ENCODE measurements around the gene TMPRSS13. TPM values are rescaled to one million over a fixed set of nuclear protein-coding genes. Genes with fewer than 3 reads are reported as not detected.
"Not testable (repeated sequence)": the region's sequence is repeated elsewhere in the genome, so short reads cannot be mapped to it uniquely, and the experiment has no call there.

Gene TMPRSS13
- polyA plus RNA-seq, 1 donor = 3.6 TPM

GRCh38 chr11:117865546-117865945 is 63.7 kb downstream of the TMPRSS13 start:
- not testable (repeated sequence) for H3K27me3 ChIP-seq (ENCODE audit: control insufficient read depth, insufficient read depth, low read length); DNase-seq; H3K27ac ChIP-seq (ENCODE audit: low read length); H3K36me3 ChIP-seq (ENCODE audit: control insufficient read depth, insufficient read depth, low read length); H3K9me3 ChIP-seq (ENCODE audit: control insufficient read depth, low read depth, low read length); H3K4me3 ChIP-seq (ENCODE audit: low read length)
- 100% methylated on average over 1 of the region's 13 CpGs for WGBS (ENCODE audit: insufficient coverage, low lambda C conversion rate)
- H3K4me1 ChIP-seq (ENCODE audit: control insufficient read depth, insufficient read depth, low read length) = peaks cover 10% of the 10 kb centered on the region

- Histone ChIP-seq H3K9me3 (ENCODE audit: control insufficient read depth, low read depth, low read length) (no peaks in the 10 kb centered on the region), H3K27ac (ENCODE audit: low read length) (no peak overlapping the region), H3K36me3 (ENCODE audit: control insufficient read depth, insufficient read depth, low read length) (no peaks in the 10 kb centered on the region), H3K4me1 (ENCODE audit: control insufficient read depth, insufficient read depth, low read length) (peaks cover 10% of the 10 kb centered on the region), H3K27me3 (ENCODE audit: control insufficient read depth, insufficient read depth, low read length) (no peaks in the 10 kb centered on the region), H3K4me3 (ENCODE audit: low read length) (no peak overlapping the region)
- no CpG with 5 or more reads among the region's 1 CpG for WGBS (ENCODE audit: insufficient coverage, low lambda C conversion rate)
- no peak for DNase-seq
Observed at GRCh38 chr11:117863383-117863782, 65.8 kb downstream of the TMPRSS13 start.

- Histone ChIP-seq H3K36me3 (ENCODE audit: control insufficient read depth, insufficient read depth, low read length) (no peaks in the 10 kb centered on the region), H3K4me1 (ENCODE audit: control insufficient read depth, insufficient read depth, low read length) (peaks cover 10% of the 10 kb centered on the region), H3K9me3 (ENCODE audit: control insufficient read depth, low read depth, low read length) (no peaks in the 10 kb centered on the region), H3K4me3 (ENCODE audit: low read length) (no peak overlapping the region), H3K27me3 (ENCODE audit: control insufficient read depth, insufficient read depth, low read length) (no peaks in the 10 kb centered on the region), H3K27ac (ENCODE audit: low read length) (peak overlapping the region; percentile 67)
- WGBS (ENCODE audit: insufficient coverage, low lambda C conversion rate) = no CpG with 5 or more reads among the region's 1 CpG
- no peak for DNase-seq
Observed at GRCh38 chr11:117862753-117863152, 66.4 kb downstream of the TMPRSS13 start.

GRCh38 chr11:117862019-117862725 is 67.0 kb downstream of the TMPRSS13 start:
- WGBS (ENCODE audit: insufficient coverage, low lambda C conversion rate) = 75% methylated on average over 2 of the region's 12 CpGs
- DNase-seq = no peak
- Histone ChIP-seq H3K36me3 (ENCODE audit: control insufficient read depth, insufficient read depth, low read length) (no peaks in the 10 kb centered on the region), H3K9me3 (ENCODE audit: control insufficient read depth, low read depth, low read length) (no peaks in the 10 kb centered on the region), H3K27me3 (ENCODE audit: control insufficient read depth, insufficient read depth, low read length) (no peaks in the 10 kb centered on the region), H3K27ac (ENCODE audit: low read length) (peak overlapping the region; percentile 67), H3K4me1 (ENCODE audit: control insufficient read depth, insufficient read depth, low read length) (peaks cover 10% of the 10 kb centered on the region), H3K4me3 (ENCODE audit: low read length) (no peak overlapping the region)

- DNase-seq = peak in 1 of 2 donors; percentile 51
- H3K9me3 ChIP-seq (ENCODE audit: control insufficient read depth, low read depth, low read length) = no peaks in the 10 kb centered on the region
- WGBS (ENCODE audit: insufficient coverage, low lambda C conversion rate) = no CpG with 5 or more reads among the region's 13 CpGs
- H3K4me3 ChIP-seq (ENCODE audit: low read length) = no peak overlapping the region
- H3K36me3 ChIP-seq (ENCODE audit: control insufficient read depth, insufficient read depth, low read length) = no peaks in the 10 kb centered on the region
- no peaks in the 10 kb centered on the region for H3K27me3 ChIP-seq (ENCODE audit: control insufficient read depth, insufficient read depth, low read length)
- H3K4me1 ChIP-seq (ENCODE audit: control insufficient read depth, insufficient read depth, low read length) = peaks cover 10% of the 10 kb centered on the region
- peak overlapping the region; percentile 67 for H3K27ac ChIP-seq (ENCODE audit: low read length)
Observed at GRCh38 chr11:117861151-117862018, 67.8 kb downstream of the TMPRSS13 start.

- no peak for DNase-seq
- H3K27ac ChIP-seq (ENCODE audit: low read length) = no peak overlapping the region
- WGBS (ENCODE audit: insufficient coverage, low lambda C conversion rate) = no CpG with 5 or more reads among the region's 6 CpGs
- H3K4me1 ChIP-seq (ENCODE audit: control insufficient read depth, insufficient read depth, low read length) = peaks cover 10% of the 10 kb centered on the region
- no peaks in the 10 kb centered on the region for H3K9me3 ChIP-seq (ENCODE audit: control insufficient read depth, low read depth, low read length)
- no peak overlapping the region for H3K4me3 ChIP-seq (ENCODE audit: low read length)
- H3K36me3 ChIP-seq (ENCODE audit: control insufficient read depth, insufficient read depth, low read length) = no peaks in the 10 kb centered on the region
- H3K27me3 ChIP-seq (ENCODE audit: control insufficient read depth, insufficient read depth, low read length) = no peaks in the 10 kb centered on the region
Observed at GRCh38 chr11:117860139-117860538, 69.1 kb downstream of the TMPRSS13 start.

GRCh38 chr11:117859488-117860112 is 69.6 kb downstream of the TMPRSS13 start:
- Histone ChIP-seq H3K36me3 (ENCODE audit: control insufficient read depth, insufficient read depth, low read length) (no peaks in the 10 kb centered on the region), H3K4me3 (ENCODE audit: low read length) (no peak overlapping the region), H3K27me3 (ENCODE audit: control insufficient read depth, insufficient read depth, low read length) (no peaks in the 10 kb centered on the region), H3K27ac (ENCODE audit: low read length) (no peak overlapping the region), H3K4me1 (ENCODE audit: control insufficient read depth, insufficient read depth, low read length) (peaks cover 10% of the 10 kb centered on the region), H3K9me3 (ENCODE audit: control insufficient read depth, low read depth, low read length) (no peaks in the 10 kb centered on the region)
- no peak for DNase-seq
- WGBS (ENCODE audit: insufficient coverage, low lambda C conversion rate) = no CpG with 5 or more reads among the region's 9 CpGs

GRCh38 chr11:117859061-117859460 is 70.1 kb downstream of the TMPRSS13 start:
- no peak overlapping the region for H3K4me3 ChIP-seq (ENCODE audit: low read length)
- WGBS (ENCODE audit: insufficient coverage, low lambda C conversion rate) = no CpG with 5 or more reads among the region's 10 CpGs
- no peak for DNase-seq
- H3K9me3 ChIP-seq (ENCODE audit: control insufficient read depth, low read depth, low read length) = no peaks in the 10 kb centered on the region
- no peaks in the 10 kb centered on the region for H3K27me3 ChIP-seq (ENCODE audit: control insufficient read depth, insufficient read depth, low read length)
- H3K4me1 ChIP-seq (ENCODE audit: control insufficient read depth, insufficient read depth, low read length) = peaks cover 10% of the 10 kb centered on the region
- no peaks in the 10 kb centered on the region for H3K36me3 ChIP-seq (ENCODE audit: control insufficient read depth, insufficient read depth, low read length)
- H3K27ac ChIP-seq (ENCODE audit: low read length) = no peak overlapping the region

- Histone ChIP-seq H3K36me3 (ENCODE audit: control insufficient read depth, insufficient read depth, low read length) (no peaks in the 10 kb centered on the region), H3K27ac (ENCODE audit: low read length) (no peak overlapping the region), H3K27me3 (ENCODE audit: control insufficient read depth, insufficient read depth, low read length) (no peaks in the 10 kb centered on the region), H3K4me1 (ENCODE audit: control insufficient read depth, insufficient read depth, low read length) (peaks cover 10% of the 10 kb centered on the region), H3K4me3 (ENCODE audit: low read length) (no peak overlapping the region), H3K9me3 (ENCODE audit: control insufficient read depth, low read depth, low read length) (no peaks in the 10 kb centered on the region)
- DNase-seq = no peak
- no CpG with 5 or more reads among the region's 11 CpGs for WGBS (ENCODE audit: insufficient coverage, low lambda C conversion rate)
Observed at GRCh38 chr11:117857734-117858414, 71.3 kb downstream of the TMPRSS13 start.
